ENCODE measurements around the gene UBE2D1.

GRCh38 chr10:58356756-58357155 is 21.9 kb downstream of the UBE2D1 start:
- TF ChIP-seq GATA2 (IDR thresholded peaks at IDR 0.05; ENCODE audit: low read depth, low read length) (no peak), GATA3 (IDR thresholded peaks at IDR 0.05; ENCODE audit: low read depth, low read length) (no peak)
